Measurements from ENCODE around the gene URB2.

GRCh38 chr1:229629261-229629660 lies 3.2 kb downstream of the URB2 start:
- TF ChIP-seq CTCF (IDR thresholded peaks at IDR 0.05 in 8 of 11, conservative IDR thresholded peaks at IDR 0.05 in 3 of 11) (no peak), POLR2A (IDR thresholded peaks at IDR 0.05) (no peak), POLR2AphosphoS5 (IDR thresholded peaks at IDR 0.05) (no peak)
